H1 (cell line): ENCODE measurements around the gene AGPAT3. TPM values are rescaled to one million over a fixed set of nuclear protein-coding genes. Genes with fewer than 3 reads are reported as not detected.

Experiments
- CBX8 ChIP-seq: fragments of 300-800, 300-1000 bp; sonication (generic); IDR thresholded peaks from 2 replicates; pipeline ENCODE4 v1.7.1; 2016; ENCODE audit warnings: low read depth, low read length, borderline replicate concordance
- CHD1 ChIP-seq: IDR thresholded peaks from 2 replicates; pipeline ENCODE4 v1.6.1; 2012; ENCODE audit warnings: low read depth, low read length, improper control_type of control experiment
- GABPA ChIP-seq: IDR thresholded peaks from 2 replicates; pipeline ENCODE4 v1.6.1; 2011; ENCODE audit warnings: mild to moderate bottlenecking, low read length, moderate library complexity, borderline replicate concordance; ENCODE audit not compliant: insufficient read depth
- KDM1A ChIP-seq: fragments of 200-600, 300-600 bp; sonication (generic); IDR thresholded peaks from 2 replicates; pipeline ENCODE4 v1.7.1; 2016; ENCODE audit warnings: mild to moderate bottlenecking, low read length, borderline replicate concordance
- SIN3A ChIP-seq, 2 experiments: IDR thresholded peaks in 1 of 2; conservative IDR thresholded peaks in 1 of 2; 2 replicates each; pipeline ENCODE4 v1.6.1; 2011 to 2012; ENCODE audit warnings: low read length in 2 of 2, improper control_type of control experiment in 1 of 2, low read depth in 1 of 2, mild to moderate bottlenecking in 1 of 2
- polyA plus RNA-seq, 7 experiments: library from polyadenylated mRNA; depleted of rRNA in 3 of 7; stranded (reverse) in 5 of 7; unstranded in 2 of 7; fragments of >200 nt in 5 of 7; fragments of 200-250 nt in 2 of 7; gene quantifications; 1 replicate in 5 of 7; 2 replicates in 1 of 7; 4 replicates in 1 of 7; pipeline versions ENCODE4 v1.2.1 to v1.2.3, GENCODE V29; 2011 to 2013; ENCODE audit warnings: missing spikeins in 2 of 7, mixed read lengths in 2 of 7
- total RNA-seq: library from RNA; stranded (reverse); fragmentation: NEBNext Ultra II Directional; extraction: Animal tissue kit (Norgen Biotek cat#: 25700); gene quantifications from 2 replicates; pipeline ENCODE4 v1.2.1, GENCODE V29; 2021
- TF ChIP-seq, protein P1 (sequence below), 3 experiments: IDR thresholded peaks; 1 replicate in 2 of 3; 2 replicates in 1 of 3; pipeline versions ENCODE4 v1.5.1 to v1.6.1; 2011; ENCODE audit warnings: low read length in 3 of 3, mild to moderate bottlenecking in 3 of 3, inconsistent platforms in 2 of 3, low read depth in 1 of 3, moderate library complexity in 1 of 3; ENCODE audit not compliant: insufficient read depth in 1 of 3; ENCODE audit errors: control extremely low read depth in 1 of 3

Gene AGPAT3
- total and polyA plus RNA-seq, 2 of the 8 experiments (the other 6 are each of a cell fraction or from before 2014, with no cell fraction given) = 5.8 to 7.3 TPM

DNA sequence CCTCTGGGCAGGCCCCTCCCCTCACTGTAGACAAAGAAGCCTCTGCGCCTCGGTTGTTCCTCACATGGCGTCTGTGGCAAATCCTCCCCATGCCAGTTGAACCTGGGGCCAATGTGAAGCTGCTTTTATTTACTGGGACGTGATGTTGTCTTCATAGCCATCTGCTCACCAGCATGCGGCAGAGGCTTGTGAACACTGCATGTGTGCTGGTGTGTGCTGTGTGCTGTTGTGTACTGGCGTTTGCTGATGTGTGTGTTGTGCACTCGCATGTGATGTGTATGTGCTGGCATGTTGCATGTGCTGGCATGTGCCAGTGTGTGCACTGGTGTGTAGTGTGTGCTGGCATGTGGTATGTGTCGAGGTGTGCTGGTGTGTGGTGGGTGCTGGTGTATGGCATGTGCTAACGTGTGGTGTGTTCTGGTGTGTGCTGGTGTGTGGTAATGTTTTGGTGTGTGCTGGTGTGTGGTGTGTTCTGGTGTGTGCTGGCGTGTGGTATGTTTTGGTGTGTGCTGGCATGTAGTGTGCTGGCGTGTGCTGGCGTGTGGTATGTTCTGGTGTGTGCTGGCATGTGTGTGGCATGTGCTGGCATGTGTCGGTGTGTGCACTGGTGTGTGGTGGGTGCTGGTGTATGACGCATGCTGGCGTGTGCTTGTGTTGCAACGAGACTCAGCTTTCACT is 109.9 kb downstream of the AGPAT3 start (continued):
- TF ChIP-seq, protein P1, sequence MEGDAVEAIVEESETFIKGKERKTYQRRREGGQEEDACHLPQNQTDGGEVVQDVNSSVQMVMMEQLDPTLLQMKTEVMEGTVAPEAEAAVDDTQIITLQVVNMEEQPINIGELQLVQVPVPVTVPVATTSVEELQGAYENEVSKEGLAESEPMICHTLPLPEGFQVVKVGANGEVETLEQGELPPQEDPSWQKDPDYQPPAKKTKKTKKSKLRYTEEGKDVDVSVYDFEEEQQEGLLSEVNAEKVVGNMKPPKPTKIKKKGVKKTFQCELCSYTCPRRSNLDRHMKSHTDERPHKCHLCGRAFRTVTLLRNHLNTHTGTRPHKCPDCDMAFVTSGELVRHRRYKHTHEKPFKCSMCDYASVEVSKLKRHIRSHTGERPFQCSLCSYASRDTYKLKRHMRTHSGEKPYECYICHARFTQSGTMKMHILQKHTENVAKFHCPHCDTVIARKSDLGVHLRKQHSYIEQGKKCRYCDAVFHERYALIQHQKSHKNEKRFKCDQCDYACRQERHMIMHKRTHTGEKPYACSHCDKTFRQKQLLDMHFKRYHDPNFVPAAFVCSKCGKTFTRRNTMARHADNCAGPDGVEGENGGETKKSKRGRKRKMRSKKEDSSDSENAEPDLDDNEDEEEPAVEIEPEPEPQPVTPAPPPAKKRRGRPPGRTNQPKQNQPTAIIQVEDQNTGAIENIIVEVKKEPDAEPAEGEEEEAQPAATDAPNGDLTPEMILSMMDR (IDR thresholded peaks at IDR 0.05; ENCODE audit: control extremely low read depth in 1 of 3, insufficient read depth in 1 of 3, low read depth in 1 of 3, low read length in 3 of 3) = no peak
- no peak for TF ChIP-seq CHD1
- no peak for TF ChIP-seq GABPA
- TF ChIP-seq SIN3A (conservative IDR thresholded peaks at IDR 0.05 in 1 of 2, IDR thresholded peaks at IDR 0.05 in 1 of 2; ENCODE audit: low read depth in 1 of 2, low read length in 2 of 2) = no peak
- TF ChIP-seq CBX8 = no peak
- no peak for TF ChIP-seq KDM1A
- TF ChIP-seq, all 59 proteins: peak for 0
